OCI-LY7 (cell line): ENCODE results near the gene RBKS. TPM values are rescaled to one million over a fixed set of nuclear protein-coding genes. Genes with fewer than 3 reads are reported as not detected.

Source experiments
- BruUV-seq: library from RNA; stranded (reverse); fragments of 400-500 nt; replicated peaks from 2 replicates; lab custom pipeline; 2021; lab: Mats Ljungman, UMichigan
- CTCF ChIA-PET: fragments of 300-600 bp; sonication (Branson Sonifier 250); formaldehyde crosslinking; loops from one replicate; lab custom pipeline; 2022; ENCODE audit warnings: antibody characterized with exemption; ENCODE audit not compliant: unreplicated experiment; lab: Charles Lee
- POLR2A ChIA-PET: fragments of 300-600 bp; sonication (Branson Sonifier 250); formaldehyde crosslinking; loops from one replicate; lab custom pipeline; 2022; ENCODE audit warnings: antibody characterized with exemption; lab: Charles Lee
- DNase-seq: peaks from one replicate; pipeline ENCODE4 v3.0.0-alpha.2; 2015; ENCODE audit warnings: low spot score
- H2AFZ ChIP-seq: fragments of 200-600 bp; sonication (generic), shearing (Covaris generic); 2 replicates; pipeline ENCODE4 v1.6.1; 2014; ENCODE audit warnings: mild to moderate bottlenecking, antibody characterized with exemption, low read length, moderate library complexity
- H3K27ac ChIP-seq: fragments of 200-600 bp; sonication (generic); 2 replicates; pipeline ENCODE4 v1.5.1; 2014; ENCODE audit warnings: mixed run types, low read depth, mild to moderate bottlenecking, moderate library complexity, low read length, inconsistent platforms; ENCODE audit not compliant: poor library complexity, severe bottlenecking
- H3K36me3 ChIP-seq: fragments of 200-600 bp; sonication (generic); 2 replicates; pipeline ENCODE4 v1.6.1; 2014; ENCODE audit warnings: mild to moderate bottlenecking, antibody characterized with exemption, low read length, moderate library complexity, mixed read lengths; ENCODE audit not compliant: insufficient read depth
- H3K4me1 ChIP-seq: fragments of 200-600 bp; sonication (generic); 2 replicates; pipeline ENCODE4 v1.5.1; 2014; ENCODE audit warnings: mild to moderate bottlenecking, low read length; ENCODE audit not compliant: insufficient read depth, poor library complexity, severe bottlenecking
- H3K4me2 ChIP-seq: fragments of 200-600 bp; sonication (generic); 2 replicates; pipeline ENCODE4 v1.6.1; 2014; ENCODE audit warnings: mild to moderate bottlenecking, low read length
- H3K4me3 ChIP-seq: fragments of 200-600 bp; sonication (generic); 2 replicates; pipeline ENCODE4 v1.5.1; 2014; ENCODE audit warnings: mild to moderate bottlenecking, low read depth, low read length; ENCODE audit not compliant: poor library complexity, severe bottlenecking
- H3K79me2 ChIP-seq: fragments of 200-600 bp; sonication (generic); 2 replicates; pipeline ENCODE4 v1.6.1; 2016; ENCODE audit warnings: low read depth, mild to moderate bottlenecking, low read length, moderate library complexity, mixed read lengths; ENCODE audit not compliant: insufficient read depth
- H3K9me2 ChIP-seq: fragments of 200-600 bp; sonication (generic); 2 replicates; pipeline ENCODE4 v1.6.1; 2016; ENCODE audit warnings: mild to moderate bottlenecking, low read length, mixed read lengths; ENCODE audit not compliant: insufficient read depth
- H3K9me3 ChIP-seq: fragments of 200-600 bp; sonication (generic); 2 replicates; pipeline ENCODE4 v1.6.1; 2014; ENCODE audit warnings: mild to moderate bottlenecking, mixed run types, low read length, mixed read lengths
- H4K20me1 ChIP-seq: fragments of 200-600 bp; sonication (generic); 2 replicates; pipeline ENCODE4 v1.6.1; 2014; ENCODE audit warnings: mild to moderate bottlenecking, antibody characterized with exemption, low read length, moderate library complexity, mixed read lengths; ENCODE audit not compliant: insufficient read depth
- CTCF ChIP-seq: fragments of 200-600 bp; sonication (generic); conservative IDR thresholded peaks from 2 replicates; pipeline ENCODE4 v1.5.1; 2014; ENCODE audit warnings: mild to moderate bottlenecking, antibody characterized with exemption, low read length, moderate library complexity, mixed read lengths
- EZH2phosphoT487 ChIP-seq: fragments of 200-600 bp; sonication (generic); IDR thresholded peaks from 2 replicates; pipeline ENCODE4 v1.6.1; 2018; ENCODE audit warnings: low read depth, borderline replicate concordance, mild to moderate bottlenecking, mixed run types, antibody characterized with exemption, low read length, moderate library complexity, mixed read lengths
- intact Hi-C: fragments of 100-400 bp; cut with micrococcal nuclease; formaldehyde crosslinking; loops from one replicate; pipeline ENCODE4 v1.10.0; 2022; ENCODE audit not compliant: unreplicated experiment
- total RNA-seq, 2 experiments: library from RNA; depleted of rRNA in 1 of 2; stranded (reverse); fragments of >200 nt in 1 of 2; shearing (Covaris generic) in 1 of 2; gene quantifications; 2 replicates each; pipeline ENCODE4 v1.2.3, GENCODE V29; 2014 to 2022

RBKS gene
- total RNA-seq, 2 experiments from 2014 or later: 1.1 TPM

DNA sequence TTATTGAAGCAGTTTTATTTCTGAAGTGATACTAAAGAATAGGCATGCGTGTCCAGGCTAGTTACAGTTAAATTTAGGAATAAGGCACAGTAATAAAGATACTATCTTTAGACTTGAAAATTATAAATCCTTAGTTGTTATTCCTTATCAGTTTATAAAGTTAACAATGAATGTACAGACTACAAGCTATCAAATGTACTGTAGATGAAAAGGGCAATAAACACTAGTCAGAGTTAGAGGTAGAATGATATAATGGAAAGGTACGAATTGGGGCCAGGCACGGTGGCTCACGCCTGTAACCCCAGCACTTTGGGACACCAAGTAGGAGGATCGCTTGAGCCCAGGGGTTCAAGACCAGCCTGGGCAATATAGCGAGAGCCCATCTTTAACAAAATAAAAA is 3.9 kb downstream of the RBKS start:
- no peak overlapping the region for H3K4me3 ChIP-seq
- POLR2A ChIA-PET: no interaction called here
- CTCF ChIA-PET: no interaction called here
- no peaks in the 10 kb centered on the region for H3K9me2 ChIP-seq
- H3K36me3 ChIP-seq: no peaks in the 10 kb centered on the region
- no peak for TF ChIP-seq CTCF
- no peak for TF ChIP-seq EZH2phosphoT487
- peaks cover 20% of the 10 kb centered on the region for H3K4me1 ChIP-seq
- H2AFZ ChIP-seq: no peak overlapping the region
- BruUV-seq: no TSS peak
- H3K4me2 ChIP-seq: no peak overlapping the region
- no peaks in the 10 kb centered on the region for H3K9me3 ChIP-seq
- H4K20me1 ChIP-seq: no peaks in the 10 kb centered on the region
- DNase-seq: no peak
- H3K27ac ChIP-seq: no peak overlapping the region
- peaks cover 4% of the 10 kb centered on the region; the same call in 1 of the 2 replicates for H3K79me2 ChIP-seq
- intact Hi-C loops: no loop called here

- 0 out of 2 replicates have a peak, but pooled peaks cover 4% of the 10 kb centered on the region for H3K79me2 ChIP-seq
- H2AFZ ChIP-seq: no peak overlapping the region
- H3K4me2 ChIP-seq: no peak overlapping the region
- no peaks in the 10 kb centered on the region for H3K9me3 ChIP-seq
- intact Hi-C loops: no loop called here
- H3K27ac ChIP-seq: no peak overlapping the region
- no peaks in the 10 kb centered on the region for H3K9me2 ChIP-seq
- no peaks in the 10 kb centered on the region for H3K36me3 ChIP-seq
- H3K4me3 ChIP-seq: no peak overlapping the region
- TF ChIP-seq CTCF: no peak
- no peak for TF ChIP-seq EZH2phosphoT487
- POLR2A ChIA-PET: interaction anchor here (0.6 to 0.7 kb wide), 2 partner anchors 14 to 301 kb away, joined by 3 read pairs; no protein-coding TSS in a partner anchor
- no peaks in the 10 kb centered on the region for H4K20me1 ChIP-seq
- peaks cover 17% of the 10 kb centered on the region for H3K4me1 ChIP-seq
- no peak for DNase-seq
- CTCF ChIA-PET: no interaction called here
- BruUV-seq: no TSS peak
These were observed 4.5 kb downstream of the RBKS start for GRCh38 chr2:27885661-27886060.

DNA sequence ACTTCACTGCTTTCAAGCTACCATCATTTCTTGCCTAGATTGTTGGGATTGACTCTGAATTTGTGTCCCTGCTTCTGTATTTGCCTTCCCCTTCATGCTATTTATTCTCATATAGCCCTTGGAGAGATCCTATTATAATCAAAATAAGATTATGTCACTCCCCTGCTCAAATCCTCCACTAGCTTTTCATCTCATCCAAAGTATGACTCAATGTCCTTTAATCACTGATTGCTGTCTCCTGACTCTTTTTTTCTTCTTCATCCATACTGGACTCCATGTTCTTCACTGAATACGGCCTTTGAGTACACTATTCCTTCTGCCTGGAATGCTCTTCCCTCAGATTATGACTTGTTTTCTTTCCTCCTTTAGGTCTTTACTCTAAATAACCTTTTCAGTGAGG is 5.0 kb downstream of the RBKS start:
- POLR2A ChIA-PET: interaction anchor here (0.7 kb wide), 1 partner anchor 14 kb away, joined by 3 read pairs; no protein-coding TSS in a partner anchor
- no peak overlapping the region for H3K4me2 ChIP-seq
- no peak for TF ChIP-seq EZH2phosphoT487
- no peak for TF ChIP-seq CTCF

More for the DNA sequence above, 5.0 kb downstream of the RBKS start:
- Histone ChIP-seq H3K27ac (no peak overlapping the region), H3K9me2 (no peaks in the 10 kb centered on the region), H3K79me2 (0 out of 2 replicates have a peak, but pooled peaks cover 4% of the 10 kb centered on the region), H3K4me1 (peaks cover 17% of the 10 kb centered on the region), H2AFZ (no peak overlapping the region), H4K20me1 (no peaks in the 10 kb centered on the region), H3K4me3 (no peak overlapping the region), H3K36me3 (no peaks in the 10 kb centered on the region), H3K9me3 (no peaks in the 10 kb centered on the region)
- intact Hi-C loops: no loop called here
- no TSS peak for BruUV-seq
- CTCF ChIA-PET: no interaction called here
- DNase-seq: no peak
